KMS-11 (cell line): ENCODE data around the gene MCF2L.

ENCODE experiments used
- H2AFZ ChIP-seq: fragments of 200-600 bp; sonication (generic); 2 replicates; pipeline ENCODE4 v1.6.1; 2016; ENCODE audit warnings: antibody characterized with exemption, mixed run types, low read depth
- H3K27ac ChIP-seq: fragments of 200-600 bp; sonication (generic); 2 replicates; pipeline ENCODE4 v1.6.1; 2016; ENCODE audit warnings: mild to moderate bottlenecking, mixed run types
- H3K27me3 ChIP-seq: fragments of 200-600 bp; sonication (generic); 2 replicates; pipeline ENCODE4 v1.6.1; 2017; ENCODE audit warnings: mild to moderate bottlenecking, low read depth, mixed run types, moderate library complexity; ENCODE audit not compliant: insufficient read depth
- H3K36me3 ChIP-seq: fragments of 200-600 bp; sonication (generic); 2 replicates; pipeline ENCODE4 v1.6.1; 2017; ENCODE audit warnings: mild to moderate bottlenecking, mixed run types; ENCODE audit not compliant: insufficient read depth
- H3K4me1 ChIP-seq: fragments of 200-600 bp; sonication (generic); 2 replicates; pipeline ENCODE4 v1.6.1; 2016; ENCODE audit warnings: mild to moderate bottlenecking, low read depth, mixed run types; ENCODE audit not compliant: poor library complexity, severe bottlenecking
- H3K4me2 ChIP-seq: fragments of 200-600 bp; sonication (generic); 2 replicates; pipeline ENCODE4 v1.7.0; 2016; ENCODE audit warnings: mild to moderate bottlenecking, mixed run types
- H3K4me3 ChIP-seq: fragments of 200-600 bp; sonication (generic); IDR thresholded peaks from 2 replicates; pipeline ENCODE4 v1.6.1; 2017; ENCODE audit warnings: low read depth, low read length, mixed read lengths; ENCODE audit not compliant: insufficient read depth
- H3K79me2 ChIP-seq: fragments of 200-600 bp; sonication (generic); 2 replicates; pipeline ENCODE4 v1.6.1; 2016; ENCODE audit warnings: low read depth, mixed run types; ENCODE audit not compliant: insufficient read depth
- H3K9ac ChIP-seq: fragments of 200-600 bp; sonication (generic); 2 replicates; pipeline ENCODE4 v1.6.1; 2016; ENCODE audit warnings: mild to moderate bottlenecking, mixed run types
- H4K20me1 ChIP-seq: fragments of 200-600 bp; sonication (generic); 2 replicates; pipeline ENCODE4 v1.6.1; 2016; ENCODE audit warnings: mild to moderate bottlenecking, mixed run types; ENCODE audit not compliant: insufficient read depth
- CTCF ChIP-seq: fragments of 200-600 bp; sonication (generic); conservative IDR thresholded peaks from 2 replicates; pipeline ENCODE4 v1.6.1; 2017; ENCODE audit warnings: low read depth, mild to moderate bottlenecking, antibody characterized with exemption, low read length, moderate library complexity, mixed read lengths

Gene MCF2L

GRCh38 chr13:113014752-113015745 lies 46.0 kb downstream of the MCF2L start:
- no peak overlapping the region for H3K4me3 ChIP-seq
- no peaks in the 10 kb centered on the region for H4K20me1 ChIP-seq
- no peaks in the 10 kb centered on the region for H3K79me2 ChIP-seq
- no peak overlapping the region for H3K9ac ChIP-seq
- H3K27me3 ChIP-seq = no peaks in the 10 kb centered on the region
- TF ChIP-seq CTCF = no peak
- H2AFZ ChIP-seq = no peak overlapping the region
- H3K27ac ChIP-seq = no peak overlapping the region
- no peak overlapping the region for H3K4me2 ChIP-seq
- H3K4me1 ChIP-seq = no peaks in the 10 kb centered on the region
- H3K36me3 ChIP-seq = no peaks in the 10 kb centered on the region

DNA sequence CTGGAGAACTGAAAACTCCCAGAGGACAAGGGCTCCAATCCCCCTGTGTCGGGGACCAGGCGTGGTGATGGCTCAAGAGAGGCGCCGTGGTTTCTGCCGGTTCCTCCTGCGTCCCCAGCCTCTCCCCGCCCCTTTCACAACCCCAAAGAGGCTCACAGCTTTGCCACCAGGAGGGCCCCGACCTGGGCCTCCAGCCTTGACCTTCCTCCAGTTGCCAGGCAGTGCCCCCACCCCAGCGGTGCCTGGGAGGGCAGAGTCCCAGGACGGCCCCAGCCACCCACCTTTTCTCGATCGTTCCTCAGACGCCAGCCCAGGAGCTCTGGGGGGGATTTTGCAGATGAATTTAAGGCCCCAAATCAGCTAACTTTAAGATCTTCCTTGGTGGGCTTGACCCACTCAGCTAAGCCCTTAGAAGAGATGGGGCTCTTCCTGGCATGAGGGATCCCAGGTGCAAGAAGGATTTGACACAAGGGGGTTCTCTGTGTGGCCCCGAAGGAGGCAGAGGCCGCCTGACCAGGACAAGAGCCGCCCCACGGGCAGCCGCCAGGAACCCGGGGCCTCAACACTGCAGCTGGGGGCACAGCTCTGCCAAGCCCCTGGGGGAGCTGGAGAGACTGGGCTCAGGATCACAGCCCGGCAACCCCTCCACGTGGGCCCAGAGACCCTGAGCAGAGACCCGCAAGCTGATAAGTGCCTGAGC lies 47.0 kb downstream of the MCF2L start:
- no peaks in the 10 kb centered on the region for H3K79me2 ChIP-seq
- TF ChIP-seq CTCF = no peak
- no peak overlapping the region for H3K4me2 ChIP-seq
- no peak overlapping the region for H2AFZ ChIP-seq
- no peaks in the 10 kb centered on the region for H3K4me1 ChIP-seq
- H3K9ac ChIP-seq = no peak overlapping the region
- H3K27ac ChIP-seq = no peak overlapping the region
- H4K20me1 ChIP-seq = no peaks in the 10 kb centered on the region
- H3K27me3 ChIP-seq = no peaks in the 10 kb centered on the region
- no peaks in the 10 kb centered on the region for H3K36me3 ChIP-seq
- no peak overlapping the region for H3K4me3 ChIP-seq

- Histone ChIP-seq H3K27me3 (no peaks in the 10 kb centered on the region), H3K4me1 (no peaks in the 10 kb centered on the region), H3K79me2 (no peaks in the 10 kb centered on the region), H3K9ac (no peak overlapping the region), H3K4me3 (no peak overlapping the region), H4K20me1 (no peaks in the 10 kb centered on the region), H3K4me2 (no peak overlapping the region), H3K36me3 (no peaks in the 10 kb centered on the region), H3K27ac (no peak overlapping the region), H2AFZ (no peak overlapping the region)
- no peak for TF ChIP-seq CTCF
Observed at GRCh38 chr13:113016526-113017295, 47.7 kb downstream of the MCF2L start.

- Histone ChIP-seq H3K27me3 (no peaks in the 10 kb centered on the region), H3K4me1 (no peaks in the 10 kb centered on the region), H3K79me2 (no peaks in the 10 kb centered on the region), H3K4me2 (no peak overlapping the region), H3K27ac (no peak overlapping the region), H3K9ac (no peak overlapping the region), H3K36me3 (no peaks in the 10 kb centered on the region), H3K4me3 (no peak overlapping the region), H4K20me1 (no peaks in the 10 kb centered on the region), H2AFZ (no peak overlapping the region)
- no peak for TF ChIP-seq CTCF
Observed at GRCh38 chr13:113017506-113018215, 48.6 kb downstream of the MCF2L start.
